Caco-2 (cell line): ENCODE data around the gene TENM3. TPM values are rescaled to one million over a fixed set of nuclear protein-coding genes. Genes with fewer than 3 reads are reported as not detected.

ENCODE experiments used
- BruUV-seq: library from RNA; stranded (reverse); fragments of 400-500 nt; replicated peaks from 2 replicates; lab custom pipeline; 2021; lab: Mats Ljungman, UMichigan
- CTCF ChIA-PET: fragments of 300-600 bp; sonication (Branson Sonifier 250); formaldehyde crosslinking; loops from one replicate; lab custom pipeline; 2022; ENCODE audit warnings: antibody characterized with exemption; lab: Charles Lee
- POLR2A ChIA-PET: fragments of 300-600 bp; sonication (Branson Sonifier 250); formaldehyde crosslinking; loops from one replicate; lab custom pipeline; 2022; ENCODE audit warnings: antibody characterized with exemption; lab: Charles Lee
- DNase-seq, 2 experiments: peaks; one replicate each; pipeline versions ENCODE4 v3.0.0 to v3.0.0-alpha.2; 2020 to 2022
- H3K27me3 ChIP-seq: replicated peaks from 2 replicates; pipeline ENCODE4 v1.6.0; 2011; ENCODE audit warnings: low read length; ENCODE audit not compliant: control insufficient read depth, insufficient read depth
- H3K36me3 ChIP-seq: 2 replicates; pipeline ENCODE4 v1.5.1; 2011; ENCODE audit warnings: low read length; ENCODE audit not compliant: control insufficient read depth, insufficient read depth
- H3K4me1 ChIP-seq: fragments of 250-450 bp; sonication (Bioruptor Pico); 2 replicates; pipeline ENCODE4 v1.5.1; 2020; ENCODE audit warnings: mild to moderate bottlenecking
- H3K4me3 ChIP-seq: 2 replicates; pipeline ENCODE4 v1.5.1; 2011; ENCODE audit warnings: low read depth, mild to moderate bottlenecking, control low read depth, low read length
- H3K9me3 ChIP-seq: fragments of 250-450 bp; sonication (Bioruptor Pico); 2 replicates; pipeline ENCODE4 v1.5.1; 2020; ENCODE audit warnings: mild to moderate bottlenecking, moderate library complexity
- H3K27ac Mint-ChIP-seq: one replicate; pipeline ENCODE4 v1.8.0; 2022; ENCODE audit warnings: mixed read lengths; ENCODE audit not compliant: unreplicated experiment
- H3K27me3 Mint-ChIP-seq: one replicate; pipeline ENCODE4 v1.8.0; 2022; ENCODE audit warnings: mixed read lengths; ENCODE audit not compliant: insufficient read depth, unreplicated experiment
- H3K36me3 Mint-ChIP-seq: one replicate; pipeline ENCODE4 v1.8.0; 2022; ENCODE audit warnings: mild to moderate bottlenecking, mixed read lengths; ENCODE audit not compliant: insufficient read depth, unreplicated experiment
- H3K4me1 Mint-ChIP-seq: one replicate; pipeline ENCODE4 v1.8.0; 2022; ENCODE audit warnings: low read depth, mixed read lengths; ENCODE audit not compliant: unreplicated experiment
- H3K4me3 Mint-ChIP-seq: one replicate; pipeline ENCODE4 v1.8.0; 2022; ENCODE audit warnings: mild to moderate bottlenecking, moderate library complexity, mixed read lengths; ENCODE audit not compliant: unreplicated experiment
- H3K9me3 Mint-ChIP-seq: one replicate; pipeline ENCODE4 v1.8.0; 2022; ENCODE audit warnings: mixed read lengths; ENCODE audit not compliant: unreplicated experiment
- CTCF ChIP-seq, 2 experiments: fragments of 200-600 bp in 1 of 2; IDR thresholded peaks; 1 replicate in 1 of 2; 2 replicates in 1 of 2; pipeline versions ENCODE4 v1.5.1 to v1.8.0; 2011 to 2022; ENCODE audit warnings: antibody characterized with exemption in 1 of 2, control low read depth in 1 of 2, inconsistent platforms in 1 of 2, low read depth in 1 of 2, low read length in 1 of 2, mild to moderate bottlenecking in 1 of 2, moderate library complexity in 1 of 2; ENCODE audit not compliant: insufficient read depth in 1 of 2, severe bottlenecking in 1 of 2, unreplicated experiment in 1 of 2
- intact Hi-C: fragments of 100-400 bp; cut with micrococcal nuclease; formaldehyde crosslinking; loops from one replicate; pipeline ENCODE4 v1.10.0; 2022; ENCODE audit not compliant: unreplicated experiment
- total RNA-seq: library from RNA; stranded (reverse); gene quantifications from 2 replicates; pipeline ENCODE4 v1.2.3, GENCODE V29; 2022

TENM3 gene
- total RNA-seq, 1 experiment from 2014 or later: 94.7 TPM

DNA sequence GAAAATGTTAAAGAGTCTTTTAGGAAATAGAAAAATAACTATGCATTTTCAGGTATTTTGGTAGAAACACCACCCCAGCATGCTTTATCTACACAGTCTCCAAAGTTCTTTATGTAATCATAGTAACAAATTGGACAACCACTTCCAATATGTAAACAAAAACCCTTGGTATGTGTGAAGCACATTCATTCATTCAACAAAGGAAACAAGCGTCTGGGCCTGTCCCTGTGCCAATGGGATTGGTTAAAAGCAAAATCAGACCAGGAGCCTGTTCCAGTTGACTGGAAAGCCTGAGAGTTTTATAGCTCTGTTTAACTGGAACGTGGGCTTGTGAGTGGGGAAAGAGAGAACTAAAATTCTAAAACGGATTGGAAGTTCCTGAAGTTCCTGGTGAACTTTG is 41.3 kb upstream of the TENM3 start:
- Mint-ChIP-seq H3K27me3 (no peaks in the 10 kb centered on the region), H3K4me3 (no peak overlapping the region)

DNA sequence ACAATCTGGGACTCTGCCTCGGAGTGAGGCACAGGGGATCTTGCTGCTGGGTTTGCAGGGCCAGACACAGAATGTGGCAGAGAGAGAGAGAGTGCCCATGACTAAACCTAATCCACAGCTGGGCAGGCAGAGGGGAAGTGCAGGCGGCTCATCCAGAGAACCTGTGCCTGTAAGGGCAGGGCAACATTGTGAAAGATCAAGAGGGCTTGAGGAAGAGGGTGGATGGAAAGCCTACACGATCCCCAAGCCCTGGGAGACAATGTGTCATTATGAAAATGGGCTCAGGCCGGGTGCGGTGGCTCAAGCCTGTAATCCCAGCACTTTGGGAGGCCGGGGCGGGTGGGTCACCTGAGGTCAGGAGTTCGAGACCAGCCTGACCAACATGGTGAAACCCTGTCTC is 40.6 kb upstream of the TENM3 start:
- DNase-seq: no peak
- no peaks in the 10 kb centered on the region for H3K9me3 ChIP-seq
- peak overlapping the region; percentile 59 for H3K27ac Mint-ChIP-seq
- peaks cover 35% of the 10 kb centered on the region for H3K4me1 ChIP-seq
- ChIA-PET POLR2A (no interaction called here), CTCF (no interaction called here)
- H3K27me3 ChIP-seq: no peaks in the 10 kb centered on the region
- no TSS peak for BruUV-seq
- H3K27me3 Mint-ChIP-seq: no peaks in the 10 kb centered on the region
- peaks cover 2% of the 10 kb centered on the region for H3K36me3 Mint-ChIP-seq
- intact Hi-C loops: no loop called here
- no peaks in the 10 kb centered on the region for H3K36me3 ChIP-seq
- no peaks in the 10 kb centered on the region for H3K9me3 Mint-ChIP-seq
- H3K4me3 Mint-ChIP-seq: no peak overlapping the region
- H3K4me3 ChIP-seq: no peak overlapping the region
- no peak for TF ChIP-seq CTCF (IDR thresholded peaks at IDR 0.05; ENCODE audit: insufficient read depth in 1 of 2, low read depth in 1 of 2, low read length in 1 of 2, severe bottlenecking in 1 of 2, unreplicated experiment in 1 of 2)
- H3K4me1 Mint-ChIP-seq: peaks cover 38% of the 10 kb centered on the region

More for the DNA sequence above, 41.3 kb upstream of the TENM3 start:
- Histone ChIP-seq H3K36me3 (no peaks in the 10 kb centered on the region), H3K9me3 (no peaks in the 10 kb centered on the region), H3K27me3 (no peaks in the 10 kb centered on the region), H3K4me3 (no peak overlapping the region), H3K4me1 (peaks cover 28% of the 10 kb centered on the region)
- no peak for DNase-seq
- ChIA-PET CTCF (no interaction called here), POLR2A (no interaction called here)
- H3K27ac Mint-ChIP-seq: no peak overlapping the region
- BruUV-seq: no TSS peak
- TF ChIP-seq CTCF (IDR thresholded peaks at IDR 0.05; ENCODE audit: insufficient read depth in 1 of 2, low read depth in 1 of 2, low read length in 1 of 2, severe bottlenecking in 1 of 2, unreplicated experiment in 1 of 2): no peak
- peaks cover 6% of the 10 kb centered on the region for H3K36me3 Mint-ChIP-seq
- intact Hi-C loops: no loop called here
- peaks cover 36% of the 10 kb centered on the region for H3K4me1 Mint-ChIP-seq
- no peaks in the 10 kb centered on the region for H3K9me3 Mint-ChIP-seq

- H3K9me3 Mint-ChIP-seq: no peaks in the 10 kb centered on the region
- no peaks in the 10 kb centered on the region for H3K27me3 ChIP-seq
- H3K4me1 ChIP-seq: peaks cover 48% of the 10 kb centered on the region
- POLR2A ChIA-PET: no interaction called here
- peaks cover 38% of the 10 kb centered on the region for H3K4me1 Mint-ChIP-seq
- no peaks in the 10 kb centered on the region for H3K9me3 ChIP-seq
- CTCF ChIA-PET: no interaction called here
- no peak overlapping the region for H3K4me3 Mint-ChIP-seq
- no peak overlapping the region for H3K27ac Mint-ChIP-seq
- TF ChIP-seq CTCF (IDR thresholded peaks at IDR 0.05; ENCODE audit: insufficient read depth in 1 of 2, low read depth in 1 of 2, low read length in 1 of 2, severe bottlenecking in 1 of 2, unreplicated experiment in 1 of 2): no peak
- BruUV-seq: no TSS peak
- intact Hi-C loops: no loop called here
- H3K36me3 ChIP-seq: no peaks in the 10 kb centered on the region
- no peaks in the 10 kb centered on the region for H3K36me3 Mint-ChIP-seq
- H3K4me3 ChIP-seq: no peak overlapping the region
- no peak for DNase-seq
- no peaks in the 10 kb centered on the region for H3K27me3 Mint-ChIP-seq
These were observed 39.3 kb upstream of the TENM3 start for GRCh38 chr4:182203872-182204411.
